NCI-H748 (cell line): ENCODE data around the gene ABCA6.
"Not testable (repeated sequence)": the region's sequence is repeated elsewhere in the genome, so short reads cannot be mapped to it uniquely, and the experiment has no call there.

Experiments
- DNase-seq: peaks from one replicate; lab custom pipeline; 2025; ENCODE audit not compliant: unreplicated experiment; lab: John Stamatoyannopoulos, UW

The ABCA6 gene

DNA sequence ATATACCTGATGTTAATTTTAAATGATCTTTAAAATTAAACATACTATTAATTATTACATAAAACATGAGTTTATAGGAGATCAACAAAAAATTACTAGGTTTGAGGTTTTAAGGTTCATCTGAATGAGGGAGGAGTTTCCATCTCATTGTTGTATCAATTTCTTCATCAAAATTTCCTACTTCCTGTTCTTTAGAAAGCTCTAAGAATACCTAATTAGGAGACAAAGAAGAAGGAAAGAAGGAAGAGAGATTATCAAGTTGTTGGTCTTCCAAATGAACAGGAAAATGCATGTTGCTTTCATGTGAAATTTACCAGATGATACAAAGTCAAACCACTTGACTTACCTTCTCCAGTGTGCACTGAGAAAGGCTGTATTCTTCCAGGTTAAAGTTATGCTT, 62.8 kb downstream of the ABCA6 start:
- no peak for DNase-seq

DNA sequence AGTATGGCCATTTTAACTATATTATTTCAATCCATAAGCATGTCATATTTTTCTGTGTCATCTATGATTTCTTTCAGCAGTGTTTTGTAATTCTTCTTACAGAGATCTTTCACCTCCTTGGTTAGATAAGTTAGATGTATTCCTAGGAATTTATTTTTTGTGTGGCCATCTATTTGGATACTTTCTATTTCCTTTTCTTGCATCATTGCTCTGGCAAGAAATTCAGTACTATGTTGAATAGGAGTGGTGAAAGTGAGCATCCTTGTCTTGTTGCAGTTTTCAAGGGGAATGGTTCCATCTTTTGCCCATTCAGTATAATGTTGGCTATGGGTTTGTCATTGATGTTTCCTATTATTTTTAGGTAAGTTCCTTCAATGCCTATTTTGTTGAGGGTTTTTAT, 65.9 kb downstream of the ABCA6 start:
- DNase-seq: no peak

DNA sequence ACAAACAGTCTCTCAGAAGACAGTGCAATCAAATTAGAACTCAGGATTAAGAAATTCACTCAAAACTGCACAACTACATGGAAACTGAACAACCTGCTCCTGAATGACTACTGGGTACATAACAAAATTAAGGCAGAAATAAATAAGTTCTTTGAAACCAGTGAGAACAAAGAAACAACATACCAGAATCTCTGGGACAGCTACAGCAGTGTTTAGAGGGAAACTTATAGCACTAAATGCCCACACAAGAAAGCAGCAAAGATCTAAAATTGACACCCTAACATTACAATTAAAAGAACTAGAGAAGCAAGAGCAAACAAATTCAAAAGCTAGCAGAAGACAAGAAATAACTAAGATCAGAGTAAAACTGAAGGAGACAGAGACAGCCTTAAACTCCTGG, 68.3 kb downstream of the ABCA6 start:
- not testable (repeated sequence) for DNase-seq

DNA sequence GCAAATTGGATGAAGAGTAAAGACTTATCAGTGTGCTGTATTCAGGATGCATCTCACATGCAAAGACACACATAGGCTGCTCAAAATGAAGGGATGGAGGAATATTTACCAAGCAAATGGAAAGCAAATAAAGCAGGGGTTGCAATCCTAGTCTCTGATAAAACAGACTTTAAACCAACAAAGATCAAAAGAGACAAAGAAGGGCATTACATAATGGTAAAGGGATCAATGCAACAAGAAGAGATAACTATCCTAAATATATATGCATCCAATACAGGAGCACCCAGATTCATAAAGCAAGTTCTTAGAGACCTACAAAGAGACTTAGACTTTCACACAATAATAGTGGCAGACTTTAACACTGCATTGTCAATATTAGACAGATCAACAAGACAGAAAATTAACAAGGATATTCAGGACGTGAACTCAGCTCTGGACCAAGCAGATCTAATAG, 68.9 kb downstream of the ABCA6 start:
- DNase-seq: peak; percentile 88

DNA sequence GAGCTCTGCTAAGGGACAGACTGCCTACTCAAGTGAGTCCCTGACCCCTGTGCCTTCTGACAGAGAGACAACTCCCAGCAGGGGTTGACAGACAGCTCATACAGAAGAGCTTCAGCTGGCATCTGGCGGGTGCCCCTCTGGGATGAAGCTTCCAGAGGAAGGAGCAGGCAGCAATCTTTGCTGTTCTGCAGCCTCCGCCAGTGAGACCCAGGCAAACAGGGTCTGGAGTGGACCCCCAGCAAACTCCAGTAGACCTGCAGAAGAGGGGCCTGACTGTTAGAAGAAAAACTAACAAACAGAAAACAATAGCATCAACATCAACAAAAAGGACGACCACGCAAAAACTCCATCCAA, 70.5 kb downstream of the ABCA6 start:
- peak; percentile 71 for DNase-seq

DNA sequence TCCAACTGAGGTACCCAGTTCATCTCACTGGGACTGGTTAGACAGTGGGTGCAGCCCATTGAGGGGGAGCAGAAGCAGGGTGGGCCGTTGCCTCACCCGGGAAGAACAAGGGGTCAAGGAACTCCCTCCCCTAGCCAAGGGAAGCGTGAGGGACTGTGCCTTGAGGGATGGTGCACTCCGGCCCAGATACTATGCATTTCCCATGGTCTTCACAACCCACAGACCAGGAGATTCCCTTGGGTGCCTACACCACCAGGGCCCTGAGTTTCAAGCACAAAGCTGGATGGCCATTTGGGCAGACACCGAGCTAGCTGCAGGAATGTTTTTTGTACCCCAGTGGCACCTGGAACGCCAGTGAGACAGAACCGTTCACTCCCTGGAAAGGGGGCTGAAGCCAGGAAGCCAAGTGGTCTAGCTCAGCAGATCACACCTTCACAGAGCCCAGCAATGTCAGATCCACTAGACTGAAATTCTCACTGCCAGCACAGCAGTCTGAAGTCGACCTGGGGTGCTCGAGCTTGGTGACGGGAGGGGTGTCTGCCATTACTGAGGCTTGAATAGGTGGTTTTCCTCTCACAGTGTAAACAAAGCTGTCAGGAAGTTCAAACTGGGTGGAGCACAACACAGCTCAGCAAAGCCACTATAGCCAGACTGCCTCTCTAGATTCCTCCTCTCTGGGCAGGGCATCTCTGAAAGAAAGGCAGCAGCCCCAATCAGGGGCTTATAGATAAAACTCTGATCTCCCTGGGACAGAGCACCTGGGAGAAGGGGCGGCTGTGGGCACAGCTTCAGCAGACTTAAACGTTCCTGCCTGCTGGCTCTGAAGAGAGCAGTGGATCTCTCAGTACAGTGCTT, 71.1 kb downstream of the ABCA6 start:
- DNase-seq: peak; percentile 86

DNA sequence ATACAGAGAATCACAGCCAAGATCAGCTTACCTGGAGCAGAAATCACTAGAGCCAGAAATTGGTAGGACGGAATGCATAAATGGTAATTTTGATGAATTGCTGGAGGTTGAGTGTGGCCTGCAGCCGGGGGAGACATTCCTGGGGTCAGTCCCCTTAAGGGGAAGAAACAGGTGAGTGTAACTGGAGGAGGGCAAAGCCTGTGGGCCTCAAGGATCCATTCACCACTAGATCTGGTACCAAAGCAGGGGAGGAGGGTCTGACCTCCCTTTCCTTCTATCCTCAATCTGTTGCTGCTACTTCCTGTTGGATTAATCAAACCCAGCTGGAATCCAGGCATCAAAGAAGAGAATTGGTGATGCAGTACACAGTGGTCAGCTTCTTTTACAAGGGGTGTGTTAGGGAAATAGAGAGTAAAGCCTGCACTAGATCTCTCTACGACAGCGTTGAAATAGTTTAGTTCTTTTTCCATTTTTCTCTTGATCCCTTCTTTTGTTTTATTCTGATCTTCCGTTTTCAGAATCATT, 72.4 kb downstream of the ABCA6 start:
- peak; percentile 53 for DNase-seq

DNA sequence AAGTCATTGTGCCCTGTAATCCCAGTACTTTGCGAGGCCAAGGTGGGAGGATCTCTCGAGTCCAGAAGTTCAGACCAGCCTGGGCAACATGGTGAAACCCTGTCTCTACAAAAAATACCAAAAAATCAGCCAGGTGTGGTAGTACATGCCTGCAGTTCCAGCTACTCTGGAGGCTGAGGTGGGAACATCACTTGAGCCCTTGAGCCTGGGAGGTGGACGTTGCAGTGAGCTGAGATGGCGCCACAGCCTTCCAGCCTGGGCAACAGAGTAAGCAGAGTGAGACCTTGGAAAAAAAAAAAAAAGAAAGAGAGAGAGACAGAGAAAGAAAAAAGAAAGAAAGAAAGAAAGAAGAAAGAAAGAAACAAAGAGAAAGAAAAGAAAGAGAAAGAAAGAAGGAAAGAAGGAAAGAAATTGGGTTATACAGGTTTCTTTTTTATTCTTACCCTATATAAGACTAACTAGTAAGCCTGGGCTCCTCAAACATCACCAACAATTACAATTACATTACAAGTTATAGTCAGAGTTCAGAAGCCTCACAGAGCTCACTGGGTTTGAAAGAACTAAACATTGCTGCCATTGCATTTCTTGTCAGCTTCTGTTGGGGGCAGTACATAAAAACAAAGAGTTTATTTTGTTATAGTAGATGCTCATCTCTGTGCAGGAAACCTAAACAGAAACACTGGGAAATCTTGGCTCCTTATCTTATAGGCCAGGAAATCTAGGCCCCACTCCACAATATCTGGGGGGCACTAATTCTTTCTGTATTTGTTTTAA, 74.2 kb downstream of the ABCA6 start:
- DNase-seq: peak; percentile 7

DNA sequence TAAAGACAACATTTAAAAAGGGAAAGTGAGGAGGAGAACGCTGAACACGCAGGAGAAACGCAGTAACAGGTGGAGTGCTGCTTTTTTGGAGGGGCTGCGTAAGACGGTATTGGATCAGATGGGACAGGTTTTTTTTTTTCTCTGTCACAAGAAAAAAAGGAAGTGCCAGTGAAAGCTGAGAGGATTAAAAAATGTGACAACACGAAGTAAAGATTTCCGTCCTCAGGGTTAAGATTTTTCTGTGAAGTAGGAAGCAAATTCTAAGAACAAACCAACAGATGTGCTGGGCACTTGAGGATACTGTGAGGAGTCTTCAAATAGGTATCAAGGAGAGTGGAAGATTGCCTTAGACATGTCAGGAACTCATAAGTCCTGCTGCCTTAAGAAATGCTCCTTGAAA, 75.2 kb downstream of the ABCA6 start:
- DNase-seq: no peak

DNA sequence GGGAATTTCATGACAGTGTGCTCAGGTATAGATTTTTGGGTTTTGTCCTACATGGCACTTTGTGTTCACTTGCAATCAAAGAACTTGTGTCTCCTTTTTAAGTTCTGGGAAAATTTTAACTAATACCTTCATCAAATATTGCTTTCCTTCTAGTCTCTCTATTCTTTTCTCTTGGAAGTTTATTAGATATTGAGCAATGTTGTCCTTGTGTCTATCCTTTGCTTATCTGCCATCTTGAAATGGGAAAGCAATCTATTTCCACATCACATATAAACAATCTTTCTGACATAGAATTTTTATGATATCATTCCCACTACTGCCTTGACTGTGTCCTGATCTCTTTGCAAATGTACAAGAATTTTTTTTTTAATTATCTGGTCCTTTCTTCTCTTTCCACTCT, 76.6 kb downstream of the ABCA6 start:
- DNase-seq: no peak

DNA sequence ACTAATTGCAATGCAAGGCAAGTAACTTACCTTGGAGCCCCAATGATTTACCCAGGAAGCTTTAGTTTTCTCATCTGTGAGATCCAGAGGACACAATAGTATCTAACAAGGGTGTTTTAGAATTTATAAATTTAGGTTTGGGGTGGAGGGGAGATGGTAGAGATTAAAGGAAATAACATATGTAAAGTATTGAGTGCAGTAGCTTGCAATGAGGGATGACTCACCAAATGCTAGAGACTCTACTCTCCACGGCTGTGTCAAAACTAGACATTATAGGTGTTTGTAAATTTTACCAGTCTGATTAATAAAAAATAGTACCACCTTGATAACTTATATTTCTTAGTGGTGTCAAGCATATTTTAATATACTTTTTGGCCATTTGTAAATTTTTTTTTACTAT, 77.2 kb downstream of the ABCA6 start:
- no peak for DNase-seq

DNA sequence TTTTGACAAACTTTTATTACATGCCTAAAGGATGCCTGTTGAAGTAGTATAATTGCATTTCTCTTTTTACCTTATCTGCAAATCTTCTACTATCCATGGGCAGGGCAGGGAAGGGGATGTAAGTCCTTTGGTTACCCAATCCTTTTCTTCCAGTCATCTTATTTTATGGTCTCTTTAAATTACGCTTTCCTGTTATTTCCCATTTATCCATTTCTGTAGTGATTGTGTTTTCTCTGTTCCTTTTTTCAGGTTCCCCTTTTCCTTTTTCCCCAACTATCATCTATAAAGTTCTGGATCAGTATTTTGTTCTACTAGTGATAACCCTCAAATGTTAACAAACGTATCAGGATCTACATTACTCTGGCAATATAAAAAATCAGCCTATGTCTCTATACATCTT, 77.7 kb downstream of the ABCA6 start:
- no peak for DNase-seq

DNA sequence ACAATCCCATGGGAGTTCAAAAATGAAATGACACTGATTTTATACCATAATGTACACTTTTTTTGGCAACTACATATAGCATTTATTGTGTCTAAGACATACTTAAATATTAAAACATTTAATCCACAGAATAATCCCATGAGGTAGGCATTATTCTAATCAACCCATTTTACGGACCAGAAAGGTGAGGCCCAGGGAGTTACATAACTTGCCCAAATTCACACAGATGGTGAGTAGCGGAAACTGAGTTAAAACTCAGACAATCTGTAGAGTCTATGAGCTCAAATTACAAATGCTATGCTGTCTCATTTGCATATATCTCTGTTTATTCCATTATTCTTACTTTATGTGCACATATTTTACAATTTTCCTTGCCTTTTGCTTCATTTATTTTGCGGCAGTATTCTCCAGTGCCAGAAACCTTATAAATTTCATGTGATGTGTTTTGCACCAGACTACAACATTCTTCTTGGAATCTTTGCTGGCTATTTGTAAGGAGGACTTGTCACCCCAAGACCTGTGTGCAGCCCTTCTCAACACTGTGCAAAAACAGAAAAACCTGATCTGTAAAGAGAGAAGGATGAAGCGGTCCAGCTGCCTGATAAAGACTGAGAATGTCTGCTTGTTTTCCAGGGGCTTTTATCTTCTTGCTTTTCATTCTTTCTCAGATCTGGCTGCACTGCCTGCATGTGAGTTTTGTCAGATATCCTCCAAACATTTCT, 78.7 kb downstream of the ABCA6 start:
- no peak for DNase-seq

DNA sequence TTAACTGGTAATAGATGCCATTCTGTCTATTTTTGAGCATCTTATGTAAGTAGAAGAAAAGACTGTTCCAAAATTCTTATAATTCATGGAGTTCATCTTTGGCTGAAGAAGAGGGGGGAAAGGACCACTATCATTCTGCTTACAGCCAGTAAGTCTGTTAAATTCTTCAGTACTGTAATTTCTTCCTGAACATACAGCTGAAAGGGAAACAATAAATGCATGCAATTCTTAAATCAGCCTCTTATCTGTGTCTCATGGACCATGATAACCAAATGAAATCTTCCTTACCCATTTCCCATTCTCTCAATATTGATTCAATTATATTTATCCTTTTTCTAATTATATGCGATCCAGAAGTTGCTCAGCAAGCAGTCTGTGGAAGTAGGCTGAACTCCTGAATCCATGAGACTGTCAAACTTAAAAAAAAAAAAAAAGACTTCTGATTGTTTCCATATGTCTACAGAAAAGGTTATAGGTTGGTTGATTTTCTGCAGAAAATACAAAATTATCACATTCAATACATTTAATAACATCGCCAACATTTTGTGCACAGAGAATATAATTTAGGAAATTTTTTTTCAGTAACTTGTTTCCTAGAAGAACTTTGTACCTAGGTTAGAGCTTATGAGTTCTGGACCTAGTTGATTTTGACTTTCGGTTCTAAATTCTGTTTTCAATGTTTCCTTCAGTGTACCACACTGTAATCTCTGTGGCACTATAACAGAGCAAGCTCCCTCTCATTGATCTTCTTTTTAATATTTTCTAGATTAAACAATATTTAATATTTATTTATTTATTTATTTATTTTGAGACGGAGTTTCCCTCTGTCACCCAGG, 79.8 kb downstream of the ABCA6 start:
- DNase-seq: no peak

DNA sequence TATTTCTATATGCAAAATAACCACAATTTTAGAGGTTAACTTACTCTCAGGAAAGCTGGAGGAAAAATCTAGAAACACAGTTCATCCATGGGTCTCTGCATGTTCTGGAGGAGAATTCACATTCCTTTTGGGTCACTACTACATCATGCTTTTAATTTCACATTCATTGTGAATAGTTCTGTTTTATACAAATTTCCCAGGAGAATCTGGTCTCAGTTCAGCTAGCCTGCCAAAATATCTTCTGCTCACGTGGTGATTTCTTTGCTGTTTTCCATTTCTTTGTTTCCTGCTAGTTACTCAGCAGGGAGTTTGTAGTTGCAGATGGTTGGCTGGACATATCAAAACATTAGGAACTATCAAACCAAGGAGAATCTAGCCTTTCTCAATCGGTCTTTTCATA, 80.9 kb downstream of the ABCA6 start, which contains the start of gene ABCA9:
ABCA9 (minus strand) TSS at position 106 of the 400 bp plus-strand sequence. CDS start 9,801 bp downstream, outside the sequence.
- peak; percentile 30 for DNase-seq

DNA sequence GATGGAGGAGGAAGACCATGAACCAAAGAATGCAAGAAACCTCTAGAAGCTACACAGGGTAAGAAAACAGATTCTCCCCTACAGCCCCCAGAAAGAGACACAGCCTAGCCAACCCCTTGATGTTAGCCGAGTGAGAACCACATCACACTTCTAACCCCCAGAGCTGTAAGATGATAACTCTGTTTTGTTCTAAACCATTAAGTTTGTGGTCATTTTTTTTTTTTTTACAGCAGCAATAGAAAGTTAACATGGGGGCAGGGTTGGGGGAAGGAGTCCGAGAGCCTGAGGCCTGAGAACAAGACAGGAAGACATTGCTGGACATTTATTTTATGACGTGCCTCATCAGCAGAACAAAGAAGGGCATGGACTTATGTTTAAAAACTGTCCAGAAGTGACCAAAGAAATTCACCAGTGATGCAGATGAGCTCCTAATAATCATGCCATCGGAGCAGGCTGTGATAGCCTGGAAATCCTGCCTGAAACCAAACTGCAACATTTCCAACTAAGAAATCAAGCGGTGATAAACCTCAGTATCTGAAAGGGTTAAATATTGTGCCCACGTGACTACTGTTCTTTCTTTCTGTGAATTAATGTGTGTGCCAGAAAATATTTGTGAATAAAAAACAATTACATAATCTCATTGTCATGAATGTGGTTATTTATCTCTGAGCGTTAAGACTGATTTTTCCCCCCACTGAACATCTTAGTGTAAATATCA, 82.1 kb downstream of the ABCA6 start:
- DNase-seq: no peak

DNA sequence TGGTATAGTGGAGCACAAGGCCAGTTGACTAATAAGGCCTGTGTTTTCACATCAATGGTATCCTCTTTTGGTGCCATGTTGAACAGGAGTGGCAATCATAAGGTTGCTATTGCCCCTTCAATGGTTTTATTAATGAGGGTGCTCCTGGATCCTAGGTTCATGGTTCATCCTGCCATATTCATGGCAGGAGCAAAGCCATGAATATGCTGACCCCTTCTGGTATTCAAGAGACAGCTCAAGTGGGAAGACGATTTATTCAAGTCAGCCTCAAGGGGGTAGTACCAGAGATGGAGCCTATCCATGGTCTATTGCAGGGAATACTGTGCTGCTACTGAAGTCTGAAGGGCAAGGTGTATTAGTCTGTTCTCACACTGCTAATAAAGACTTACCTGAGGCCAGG, 83.5 kb downstream of the ABCA6 start:
- DNase-seq: peak; percentile 8

DNA sequence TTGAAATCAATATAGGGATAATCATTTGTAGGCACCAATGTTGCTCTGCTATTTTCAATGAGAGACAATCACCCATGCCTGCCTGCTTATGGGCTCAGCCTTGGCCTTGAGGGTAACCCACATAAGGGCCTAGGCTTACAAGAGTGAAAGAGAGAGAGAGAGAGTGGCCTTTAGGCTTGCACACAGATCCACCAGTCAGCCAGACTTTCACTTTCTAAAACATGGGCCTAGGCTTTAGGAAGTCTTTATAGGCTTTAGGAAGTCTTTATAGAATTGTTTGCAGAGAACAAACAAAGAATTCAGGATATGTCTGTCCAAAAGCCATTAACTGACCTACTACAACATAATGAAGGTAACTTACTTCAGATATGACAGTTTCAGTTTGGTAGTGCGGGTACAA, 84.4 kb downstream of the ABCA6 start:
- DNase-seq: no peak

DNA sequence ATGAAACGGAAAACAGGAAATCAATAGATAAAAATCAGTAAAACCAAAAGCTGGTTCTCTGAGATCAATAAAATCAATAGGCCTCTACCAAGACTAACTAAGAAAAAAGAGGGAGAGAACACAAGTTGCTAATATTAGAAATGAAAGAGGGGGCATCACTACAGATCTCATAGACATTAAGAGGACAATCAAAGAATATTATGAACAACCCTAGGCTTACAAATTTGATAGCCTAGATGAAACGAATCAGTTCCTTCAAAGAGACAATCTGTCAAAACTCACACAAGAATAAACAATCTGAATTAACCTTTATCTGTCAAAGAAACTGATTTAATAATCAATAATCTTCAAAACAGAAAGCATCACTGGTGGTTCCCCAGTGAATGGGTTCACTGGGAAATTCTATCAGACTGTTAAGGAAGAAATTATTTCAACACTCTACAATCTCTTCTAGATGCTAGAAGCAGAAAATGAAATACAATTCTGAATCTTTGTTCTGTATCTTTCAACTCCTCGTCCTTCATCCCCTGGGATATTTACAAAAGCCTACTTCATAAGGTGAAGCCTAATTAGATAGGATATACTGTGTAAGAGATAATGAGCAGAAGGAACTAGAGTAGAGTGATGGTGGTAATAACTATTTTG, 85.4 kb downstream of the ABCA6 start:
- DNase-seq: no peak
